M059J (cell line): Measurements from ENCODE around the gene PTPRN2. TPM values are rescaled to one million over a fixed set of nuclear protein-coding genes. Genes with fewer than 3 reads are reported as not detected.
"Not testable (repeated sequence)": the region's sequence is repeated elsewhere in the genome, so short reads cannot be mapped to it uniquely, and the experiment has no call there.

Experiments used
- DNase-seq: peaks from one replicate; pipeline ENCODE4 v3.0.0-alpha.2; 2012; ENCODE audit warnings: low read depth
- total RNA-seq: library from RNA; depleted of rRNA; stranded (reverse); fragments of >200 nt; shearing (Covaris generic); gene quantifications from 2 replicates; pipeline ENCODE4 v1.2.3, GENCODE V29; 2014

PTPRN2 gene
- total RNA-seq, 1 experiment from 2014 or later, result 2.3 TPM

DNA sequence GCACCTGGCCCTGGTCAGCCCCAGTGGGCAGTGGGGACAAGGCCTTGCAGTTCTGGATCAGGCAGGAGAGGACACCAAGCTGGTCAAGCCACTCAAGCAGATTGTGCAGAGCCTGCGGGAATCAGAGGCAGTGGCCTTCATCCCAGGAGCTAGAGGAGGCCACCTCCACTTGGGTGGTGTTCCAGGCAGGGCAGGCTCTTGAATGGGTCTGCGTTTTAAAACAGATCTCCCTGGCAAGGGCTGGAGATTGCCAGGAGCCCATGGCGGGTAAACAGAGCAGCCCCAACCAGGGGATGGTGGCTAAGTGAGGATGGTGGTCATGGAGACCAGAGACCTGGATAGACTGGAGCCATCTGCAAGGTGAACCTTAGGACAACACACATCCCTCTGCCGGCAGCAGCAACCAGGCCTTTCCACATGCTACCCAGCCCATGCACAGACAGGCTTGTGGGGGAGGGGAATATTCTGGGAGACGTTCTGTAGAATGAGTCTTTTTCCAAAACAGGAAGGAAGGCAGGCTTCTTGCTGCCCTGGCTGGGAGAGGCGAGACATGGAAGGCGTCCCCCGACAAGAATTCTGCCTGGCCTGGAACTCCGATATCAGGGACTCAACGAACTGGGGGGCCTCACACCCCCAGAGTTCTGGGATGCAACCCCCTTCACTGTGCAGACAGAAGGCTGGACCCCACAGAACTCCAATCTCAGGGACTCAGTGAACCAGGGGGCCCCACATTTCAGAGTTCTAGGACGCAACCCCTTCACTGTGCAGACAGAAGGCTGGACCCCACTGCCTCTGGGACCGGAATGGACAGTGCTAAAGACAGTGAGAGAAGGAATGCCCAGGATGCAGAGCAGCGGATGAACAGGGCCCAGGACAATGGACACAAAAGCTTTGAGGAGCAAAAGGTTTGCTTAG is 264.8 kb downstream of the PTPRN2 start:
- DNase-seq, result no peak

GRCh38 chr7:158321936-158322615 is 265.5 kb downstream of the PTPRN2 start:
- no peak for DNase-seq

DNA sequence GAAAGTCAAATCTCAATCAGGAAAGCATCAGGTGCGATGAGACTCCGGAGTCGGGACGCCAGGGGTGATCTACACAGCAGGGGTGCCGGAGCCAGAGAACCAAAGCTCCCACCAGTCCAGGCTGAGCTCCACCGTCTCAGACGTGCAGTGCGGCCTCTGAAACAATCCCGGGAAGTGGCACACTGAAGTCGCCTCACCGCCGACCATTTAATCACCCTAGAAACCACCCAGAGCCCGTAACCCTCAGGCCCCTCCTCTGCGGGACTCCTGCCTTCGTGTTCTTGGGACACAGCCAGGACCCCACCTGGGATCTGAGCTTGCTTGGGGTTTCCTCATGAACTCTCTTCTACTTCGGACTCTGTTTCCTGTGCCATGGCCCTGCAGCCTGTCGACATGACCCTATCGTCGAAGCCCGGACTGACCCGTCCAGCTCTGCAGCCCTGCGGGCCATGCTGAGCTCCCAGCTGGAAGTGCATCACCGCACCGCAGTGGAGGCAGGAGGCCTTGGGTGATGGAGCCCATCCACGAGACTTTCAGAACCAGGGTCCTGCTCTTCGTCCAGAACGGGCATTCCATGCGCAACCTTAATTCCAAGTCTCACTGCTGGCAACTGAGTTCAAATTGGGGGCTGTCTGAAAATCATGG is 266.4 kb downstream of the PTPRN2 start:
- no peak for DNase-seq

DNA sequence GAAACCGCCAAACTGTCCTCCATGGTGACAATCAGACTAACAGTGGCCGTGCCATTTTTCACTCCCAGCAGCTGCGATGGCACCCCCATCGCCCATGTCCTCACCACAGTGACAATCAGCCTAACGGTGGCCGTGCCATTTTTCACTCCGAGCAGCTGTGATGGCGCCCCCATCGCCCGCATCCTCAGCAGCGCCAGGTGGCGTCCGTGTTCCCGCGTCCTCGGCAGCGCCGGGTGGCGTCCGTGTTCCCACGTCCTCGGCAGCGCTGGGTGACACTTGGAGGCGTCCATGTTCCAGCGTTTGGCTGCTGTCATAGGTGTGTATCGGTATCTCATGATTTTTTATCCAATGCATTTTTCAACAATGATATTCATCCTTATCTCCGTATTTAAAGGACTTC is 267.3 kb downstream of the PTPRN2 start:
- DNase-seq, result no peak

DNA sequence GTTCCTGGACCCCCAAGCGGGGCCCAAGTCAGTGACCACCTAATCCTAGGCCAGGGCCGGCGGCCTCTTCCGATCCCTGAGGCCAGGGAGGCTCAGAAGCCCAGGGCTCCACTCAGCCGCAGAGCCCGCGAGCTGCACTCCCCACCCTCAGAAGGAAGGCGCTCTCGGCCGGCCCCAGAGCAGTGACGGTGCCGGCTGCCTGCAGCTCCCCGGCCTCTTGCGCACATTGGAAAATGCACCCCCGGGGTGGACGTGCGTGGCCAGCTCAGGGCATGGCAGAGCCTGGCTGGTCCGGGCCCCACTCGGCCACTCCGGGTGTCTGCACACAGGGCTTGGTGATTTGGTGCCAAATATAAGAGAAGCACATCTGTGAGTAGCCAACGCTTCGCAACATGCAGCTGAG is 269.1 kb downstream of the PTPRN2 start:
- DNase-seq, result no peak

DNA sequence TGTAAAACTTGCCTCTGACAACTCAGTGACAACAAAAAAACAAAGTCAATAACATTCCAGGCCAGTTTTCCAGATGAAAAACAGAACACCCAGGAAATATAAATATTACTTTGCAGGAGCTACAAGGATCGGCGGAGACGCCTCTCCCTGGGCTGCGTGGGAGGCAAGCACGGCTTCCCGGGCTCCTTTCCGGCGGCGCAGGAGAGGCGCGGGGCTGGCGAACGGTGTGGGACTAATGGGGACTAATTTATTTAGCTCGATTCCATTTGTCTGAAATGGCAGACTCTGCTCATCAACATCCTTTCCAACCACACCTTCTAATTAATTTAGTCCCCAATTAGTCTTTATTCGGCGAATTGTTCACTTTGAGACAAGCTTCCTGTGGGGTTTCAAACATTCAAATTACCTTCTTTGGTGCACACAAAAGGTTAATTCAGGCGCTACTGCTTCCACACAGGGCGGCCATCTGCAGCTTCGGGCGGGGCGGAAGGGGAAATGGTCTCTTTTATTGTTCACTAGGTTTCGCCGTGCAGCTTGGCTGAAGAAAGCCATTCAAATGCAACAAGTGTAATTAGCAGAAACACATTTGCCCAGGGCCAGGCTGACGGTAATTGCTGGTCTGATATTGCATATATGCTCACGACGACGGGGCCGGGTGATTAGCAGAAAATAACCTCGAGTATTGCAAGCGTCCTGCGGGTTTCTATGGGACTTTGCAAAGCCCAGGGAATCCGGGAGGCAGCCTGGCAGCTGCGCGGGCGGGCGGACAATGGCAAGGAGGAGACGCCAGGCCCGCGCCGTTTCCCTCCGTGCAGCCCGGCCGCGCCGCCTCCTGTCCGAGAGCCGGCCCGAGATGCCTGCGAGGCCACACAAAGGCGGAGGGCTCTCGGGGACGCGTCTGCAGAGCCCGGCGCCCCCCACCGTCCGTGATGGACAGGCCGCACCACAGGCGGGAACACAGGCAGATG is 270.1 kb downstream of the PTPRN2 start:
- no peak for DNase-seq

DNA sequence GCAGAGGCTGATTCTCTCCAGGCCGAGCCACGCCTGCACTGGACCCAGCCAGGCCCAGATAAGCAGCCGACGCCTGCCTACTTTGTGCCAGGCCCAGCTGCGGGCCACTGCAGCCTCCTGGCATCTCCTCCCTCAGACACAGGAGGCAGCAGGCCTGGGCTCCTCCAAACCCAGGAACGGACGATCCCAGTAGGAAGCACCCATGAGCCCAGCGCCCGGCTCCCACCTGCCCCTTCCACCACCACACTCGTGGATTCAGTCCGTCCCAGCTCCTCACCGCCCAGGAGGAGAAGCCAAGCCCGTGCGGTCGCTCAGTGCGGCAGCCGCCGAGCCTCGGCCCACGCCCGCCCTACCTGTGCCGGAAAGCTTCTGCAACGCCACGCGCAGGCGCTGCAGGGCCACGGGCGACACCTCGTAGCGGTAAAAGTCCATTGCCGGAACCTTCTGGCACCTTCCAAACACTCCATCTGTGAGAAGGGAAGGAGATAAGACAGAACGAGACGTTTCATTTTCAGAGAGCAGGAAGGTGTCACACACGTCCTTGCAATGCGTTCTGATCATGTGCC is 271.1 kb downstream of the PTPRN2 start:
- DNase-seq, result no peak

- DNase-seq, result no peak
These were observed 271.7 kb downstream of the PTPRN2 start for GRCh38 chr7:158315881-158316280.

GRCh38 chr7:158315326-158315725 is 272.3 kb downstream of the PTPRN2 start:
- no peak for DNase-seq

DNA sequence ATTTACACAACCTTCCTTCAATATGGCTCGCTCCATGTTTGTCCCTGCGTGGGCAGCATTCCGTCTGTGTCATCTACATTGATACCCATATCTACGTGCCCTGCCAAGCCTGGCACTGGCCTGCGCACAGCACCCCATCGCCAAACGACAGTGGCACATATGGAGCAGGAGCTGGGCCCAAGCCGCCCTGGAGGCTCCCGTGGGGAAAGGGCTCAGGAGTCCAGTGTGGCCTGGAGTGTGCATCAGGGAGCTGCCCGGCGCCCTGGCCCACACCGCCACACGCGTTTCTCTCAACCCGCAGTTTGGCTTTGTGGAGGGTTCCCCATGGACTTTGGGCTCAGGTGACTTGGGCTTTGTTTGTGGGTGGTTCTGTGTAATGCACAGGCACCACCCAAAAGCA is 273.2 kb downstream of the PTPRN2 start:
- no peak for DNase-seq

- no peak for DNase-seq
These were observed 273.7 kb downstream of the PTPRN2 start for GRCh38 chr7:158313931-158314330.

DNA sequence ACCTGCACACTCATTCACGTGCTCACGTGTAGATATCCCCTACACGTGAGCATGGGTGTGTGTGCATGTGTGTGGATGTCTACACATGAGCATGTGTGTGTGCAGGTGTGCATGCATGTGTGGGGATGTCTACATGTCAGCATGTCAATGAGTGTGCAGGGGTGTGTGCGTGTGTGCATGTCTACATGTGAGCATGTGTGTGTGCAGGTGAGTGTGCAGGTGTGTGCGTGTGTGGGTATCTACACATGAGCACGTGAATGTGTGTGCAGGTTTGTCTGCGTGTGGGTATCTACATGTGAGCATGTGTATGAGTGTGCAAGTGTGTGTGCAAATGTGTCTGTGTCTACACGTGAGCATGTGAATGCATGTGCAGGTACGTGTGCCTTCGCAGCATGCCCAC is 274.8 kb downstream of the PTPRN2 start:
- no peak for DNase-seq

- no peak for DNase-seq
These were observed 275.8 kb downstream of the PTPRN2 start for GRCh38 chr7:158311791-158312190.

DNA sequence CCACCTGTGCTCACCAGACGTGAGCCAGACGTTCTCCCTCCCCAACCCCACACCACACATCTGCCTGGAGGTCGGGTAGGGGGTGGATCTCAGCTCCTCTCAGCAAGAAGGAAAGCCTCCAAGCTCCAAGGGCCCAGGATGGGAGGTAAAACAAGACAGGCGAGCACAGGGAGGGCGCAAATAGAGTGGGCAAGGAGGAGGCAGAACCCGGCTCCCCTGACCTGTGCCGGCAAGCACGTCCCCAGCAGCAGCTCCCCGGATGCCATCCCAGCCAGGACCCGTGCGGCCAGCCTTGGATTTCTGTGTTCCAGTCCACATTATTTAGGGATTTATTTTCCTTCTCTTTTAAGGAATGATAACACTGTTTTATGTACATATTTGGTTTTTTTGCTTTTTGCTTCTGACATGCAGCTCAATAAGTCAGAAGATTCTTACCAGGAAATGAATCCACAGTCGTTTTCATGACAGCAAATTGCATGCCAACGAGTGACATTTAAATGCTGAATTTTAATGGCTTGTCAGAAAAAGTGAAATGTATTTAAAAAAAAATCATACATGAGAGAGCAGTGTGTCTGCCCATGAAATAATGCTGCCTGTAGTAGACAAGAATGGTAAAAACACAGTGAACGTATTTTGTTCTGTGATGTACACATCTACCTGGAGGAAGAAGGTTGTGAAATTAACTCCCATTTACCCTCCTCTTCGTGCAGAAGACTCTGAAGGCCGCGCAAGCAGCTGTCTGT is 276.5 kb downstream of the PTPRN2 start:
- DNase-seq, result no peak

DNA sequence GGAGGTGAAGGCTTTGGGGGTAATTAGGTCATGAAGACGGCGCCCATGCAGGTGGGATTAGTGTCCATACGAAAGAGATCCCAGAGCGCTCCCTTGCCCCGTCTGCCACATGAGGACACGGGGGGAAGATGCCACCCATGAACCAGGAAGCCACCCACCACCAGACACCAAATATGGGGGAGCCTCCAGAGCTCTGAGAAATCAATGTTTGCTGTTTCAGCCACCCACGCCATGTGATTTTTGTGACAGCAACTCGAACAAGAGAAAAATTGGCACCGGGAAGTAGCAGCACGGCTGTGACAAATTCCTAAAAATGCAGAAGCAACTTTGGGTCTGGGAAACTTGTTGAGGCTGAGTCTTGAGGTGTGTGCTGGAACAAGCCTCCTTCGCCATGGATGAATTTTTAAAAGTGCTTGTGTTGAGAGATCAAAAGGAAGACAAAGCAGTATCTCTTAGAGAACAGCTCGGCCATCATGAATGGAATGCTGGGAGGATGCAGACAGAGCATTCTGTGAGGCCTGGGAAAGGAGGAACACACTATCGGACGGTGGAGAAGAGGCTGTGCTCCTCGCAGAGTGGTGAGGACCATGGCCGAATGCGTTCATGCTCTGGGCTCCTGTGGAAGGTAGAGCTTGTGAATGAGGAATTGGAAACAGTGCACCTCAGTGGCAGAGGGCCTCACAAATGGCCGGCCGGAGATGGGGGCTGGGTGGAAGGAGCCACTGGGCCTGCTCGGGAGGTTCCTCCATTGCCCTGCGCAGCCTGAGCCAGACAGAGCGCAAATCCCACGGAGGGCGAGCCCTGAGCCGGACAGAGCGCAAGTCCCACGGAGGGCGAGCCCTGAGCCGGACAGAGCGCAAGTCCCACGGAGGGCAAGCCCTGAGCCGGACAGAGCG is 277.5 kb downstream of the PTPRN2 start:
- DNase-seq, result no peak

DNA sequence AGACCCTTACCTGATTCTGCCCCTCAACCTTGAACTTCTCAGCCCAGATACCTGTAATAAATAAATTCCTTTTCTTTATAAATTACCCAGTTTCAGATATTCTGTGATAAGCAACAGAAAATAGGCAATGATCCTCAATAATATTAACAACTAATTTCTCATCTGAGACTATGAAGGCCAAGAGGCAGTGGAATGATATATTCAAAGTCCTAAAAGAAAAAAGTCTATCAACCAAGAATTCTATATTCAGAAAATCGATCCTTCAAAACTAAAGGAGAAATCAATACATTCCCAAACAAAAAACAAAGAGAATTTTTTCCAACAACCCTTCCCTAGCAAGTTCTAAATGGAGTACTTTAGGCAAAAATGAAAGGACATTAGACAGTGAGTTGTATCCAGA is 279.6 kb downstream of the PTPRN2 start:
- DNase-seq, result no peak

DNA sequence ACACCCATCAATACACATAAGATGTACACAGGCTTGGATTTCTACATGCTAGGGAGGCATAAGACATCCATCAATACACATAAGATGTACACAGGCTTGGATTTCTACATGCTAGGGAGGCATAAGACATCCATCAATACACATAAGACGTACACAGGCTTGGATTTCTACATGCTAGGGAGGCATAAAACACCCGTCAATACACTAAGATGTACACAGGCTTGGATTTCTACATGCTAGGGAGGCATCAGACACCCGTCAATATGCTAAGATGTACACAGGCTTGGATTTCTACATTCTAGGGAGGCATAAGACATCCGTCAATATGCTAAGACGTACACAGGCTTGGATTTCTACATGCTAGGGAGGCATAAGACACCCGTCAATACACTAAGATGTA is 283.6 kb downstream of the PTPRN2 start:
- DNase-seq, result not testable (repeated sequence)

GRCh38 chr7:158303121-158303520 is 284.5 kb downstream of the PTPRN2 start:
- no peak for DNase-seq
